ENCODE data around the gene UBE2M.

UBE2M gene

GRCh38 chr19:58545286-58546018 is 13.0 kb downstream of the UBE2M start:
- Histone ChIP-seq H2BK120ac (ENCODE audit: insufficient read depth, low read length, poor library complexity) (no peak overlapping the region), H3K27me3 (ENCODE audit: insufficient read depth, low read length) (peaks cover 2% of the 10 kb centered on the region), H4K12ac (ENCODE audit: low read depth, low read length) (no peak overlapping the region), H2AFZ (ENCODE audit: insufficient read depth, low read length, poor library complexity) (no peak overlapping the region), H2BK12ac (ENCODE audit: low read length) (no peak overlapping the region), H2AK5ac (ENCODE audit: low read length) (no peak overlapping the region), H3K14ac (ENCODE audit: low read length) (no peak overlapping the region), H3K79me1 (ENCODE audit: low read length) (peaks cover 15% of the 10 kb centered on the region), H3K9me3 (ENCODE audit: insufficient read depth, low read depth, low read length) (peaks cover 2% of the 10 kb centered on the region), H3K18ac (ENCODE audit: low read length) (no peak overlapping the region), H3K9ac (ENCODE audit: low read length) (peak overlapping the region; percentile 96), H4K91ac (ENCODE audit: low read depth, low read length) (no peak overlapping the region), H3K4me3 (ENCODE audit: low read depth, low read length) (peak overlapping the region; percentile 97), H3K27ac (ENCODE audit: low read depth, low read length) (no peak overlapping the region), H2BK5ac (ENCODE audit: low read depth, low read length, poor library complexity) (no peak overlapping the region), H3K4me2 (ENCODE audit: low read length) (peak overlapping the region; percentile 67), H3K79me2 (ENCODE audit: control insufficient read depth, insufficient read depth, low read length, poor library complexity) (peaks cover 26% of the 10 kb centered on the region), H3K23ac (ENCODE audit: low read length) (no peak overlapping the region), H3K4me1 (ENCODE audit: control insufficient read depth in 1 of 2, insufficient read depth in 2 of 2, low read length in 2 of 2) (peaks cover 7 to 14% of the 10 kb centered on the region in 2 experiments), H4K8ac (ENCODE audit: low read depth, low read length) (no peak overlapping the region), H3K4ac (ENCODE audit: low read depth, low read length) (peak overlapping the region; percentile 99), H3K36me3 (ENCODE audit: control insufficient read depth in 1 of 2, insufficient read depth in 2 of 2, low read length in 2 of 2) (peaks cover 44 to 48% of the 10 kb centered on the region in 2 experiments)
- WGBS (ENCODE audit: extremely low coverage, insufficient coverage, insufficient read length): no CpG with 5 or more reads among the region's 21 CpGs
- no peak for DNase-seq

DNA sequence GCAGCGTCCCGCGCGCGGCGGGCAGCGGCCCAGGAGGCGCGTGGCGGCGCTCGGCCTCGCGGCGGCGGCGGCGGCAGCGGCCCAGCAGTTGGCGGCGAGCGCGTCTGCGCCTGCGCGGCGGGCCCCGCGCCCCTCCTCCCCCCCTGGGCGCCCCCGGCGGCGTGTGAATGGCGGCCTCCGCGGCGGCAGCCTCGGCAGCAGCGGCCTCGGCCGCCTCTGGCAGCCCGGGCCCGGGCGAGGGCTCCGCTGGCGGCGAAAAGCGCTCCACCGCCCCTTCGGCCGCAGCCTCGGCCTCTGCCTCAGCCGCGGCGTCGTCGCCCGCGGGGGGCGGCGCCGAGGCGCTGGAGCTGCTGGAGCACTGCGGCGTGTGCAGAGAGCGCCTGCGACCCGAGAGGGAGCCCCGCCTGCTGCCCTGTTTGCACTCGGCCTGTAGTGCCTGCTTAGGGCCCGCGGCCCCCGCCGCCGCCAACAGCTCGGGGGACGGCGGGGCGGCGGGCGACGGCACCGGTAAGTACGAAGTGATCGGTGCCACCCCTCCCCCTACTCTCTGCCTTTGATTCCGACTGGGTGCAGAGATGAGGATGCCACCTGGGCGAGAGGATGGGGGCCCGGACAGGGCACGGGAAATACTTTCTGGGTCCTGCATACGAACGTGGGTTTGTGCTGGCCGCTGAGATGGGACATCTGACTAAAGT is 13.7 kb downstream of the UBE2M start:
- H2BK5ac ChIP-seq (ENCODE audit: low read depth, low read length, poor library complexity): peak overlapping the region; percentile 97
- peak overlapping the region; percentile 91 for H2BK120ac ChIP-seq (ENCODE audit: insufficient read depth, low read length, poor library complexity)
- peaks cover 26% of the 10 kb centered on the region for H3K79me2 ChIP-seq (ENCODE audit: control insufficient read depth, insufficient read depth, low read length, poor library complexity)
- peak overlapping the region; percentile 99 for H3K4ac ChIP-seq (ENCODE audit: low read depth, low read length)
- H3K14ac ChIP-seq (ENCODE audit: low read length): peak overlapping the region; percentile 99
- H3K4me2 ChIP-seq (ENCODE audit: low read length): peak overlapping the region; percentile 67
- peaks cover 7 to 14% of the 10 kb centered on the region in 2 experiments for H3K4me1 ChIP-seq (ENCODE audit: control insufficient read depth in 1 of 2, insufficient read depth in 2 of 2, low read length in 2 of 2)
- peak overlapping the region; percentile 86 for H4K12ac ChIP-seq (ENCODE audit: low read depth, low read length)
- peak overlapping the region; percentile 98 for H3K27ac ChIP-seq (ENCODE audit: low read depth, low read length)
- H3K4me3 ChIP-seq (ENCODE audit: low read depth, low read length): peak overlapping the region; percentile 97
- H2AK5ac ChIP-seq (ENCODE audit: low read length): peak overlapping the region; percentile 81
- peaks cover 37 to 40% of the 10 kb centered on the region in 2 experiments for H3K36me3 ChIP-seq (ENCODE audit: control insufficient read depth in 1 of 2, insufficient read depth in 2 of 2, low read length in 2 of 2)
- peak overlapping the region; percentile 100 for H3K18ac ChIP-seq (ENCODE audit: low read length)
- H4K91ac ChIP-seq (ENCODE audit: low read depth, low read length): peak overlapping the region; percentile 94
- no CpG with 5 or more reads among the region's 92 CpGs for WGBS (ENCODE audit: extremely low coverage, insufficient coverage, insufficient read length)
- H4K8ac ChIP-seq (ENCODE audit: low read depth, low read length): peak overlapping the region; percentile 94
- H3K9me3 ChIP-seq (ENCODE audit: insufficient read depth, low read depth, low read length): peaks cover 2% of the 10 kb centered on the region
- H2AFZ ChIP-seq (ENCODE audit: insufficient read depth, low read length, poor library complexity): peak overlapping the region; percentile 82
- DNase-seq: peak in 1 of 2 donors; percentile 66
- H3K27me3 ChIP-seq (ENCODE audit: insufficient read depth, low read length): peaks cover 4% of the 10 kb centered on the region
- H3K79me1 ChIP-seq (ENCODE audit: low read length): peaks cover 15% of the 10 kb centered on the region
- no peak overlapping the region for H3K23ac ChIP-seq (ENCODE audit: low read length)
- no peak overlapping the region for H2BK12ac ChIP-seq (ENCODE audit: low read length)
- peak overlapping the region; percentile 99 for H3K9ac ChIP-seq (ENCODE audit: low read length)

GRCh38 chr19:58543826-58544590 is 14.4 kb downstream of the UBE2M start, which contains the start of gene TRIM28:
Gene TRIM28, plus strand, starts transcription at chr19:58544064. Its CDS starts 694 bp downstream, at chr19:58544758.
- Histone ChIP-seq H3K79me2 (ENCODE audit: control insufficient read depth, insufficient read depth, low read length, poor library complexity) (peaks cover 26% of the 10 kb centered on the region), H3K9ac (ENCODE audit: low read length) (peak within 1 kb of the TSS; percentile 99), H3K4me3 (ENCODE audit: low read depth, low read length) (peak within 1 kb of the TSS; percentile 97), H2AFZ (ENCODE audit: insufficient read depth, low read length, poor library complexity) (peak within 1 kb of the TSS; percentile 92), H3K27me3 (ENCODE audit: insufficient read depth, low read length) (peaks cover 4% of the 10 kb centered on the region), H2BK5ac (ENCODE audit: low read depth, low read length, poor library complexity) (peak within 1 kb of the TSS; percentile 97), H3K14ac (ENCODE audit: low read length) (peak within 1 kb of the TSS; percentile 99), H3K36me3 (ENCODE audit: control insufficient read depth in 1 of 2, insufficient read depth in 2 of 2, low read length in 2 of 2) (peaks cover 30 to 33% of the 10 kb centered on the region in 2 experiments), H3K4me1 (ENCODE audit: control insufficient read depth in 1 of 2, insufficient read depth in 2 of 2, low read length in 2 of 2) (peaks cover 7 to 14% of the 10 kb centered on the region in 2 experiments), H2BK120ac (ENCODE audit: insufficient read depth, low read length, poor library complexity) (peak within 1 kb of the TSS; percentile 92), H2AK5ac (ENCODE audit: low read length) (peak within 1 kb of the TSS; percentile 81), H4K12ac (ENCODE audit: low read depth, low read length) (peak within 1 kb of the TSS; percentile 86), H3K18ac (ENCODE audit: low read length) (peak within 1 kb of the TSS; percentile 100), H2BK12ac (ENCODE audit: low read length) (peak within 1 kb of the TSS; percentile 1), H3K4me2 (ENCODE audit: low read length) (peak within 1 kb of the TSS; percentile 67), H3K23ac (ENCODE audit: low read length) (no peak within 1 kb of the TSS), H3K27ac (ENCODE audit: low read depth, low read length) (peak within 1 kb of the TSS; percentile 98), H3K4ac (ENCODE audit: low read depth, low read length) (peak within 1 kb of the TSS; percentile 99), H3K9me3 (ENCODE audit: insufficient read depth, low read depth, low read length) (peaks cover 4% of the 10 kb centered on the region), H3K79me1 (ENCODE audit: low read length) (peaks cover 15% of the 10 kb centered on the region), H4K8ac (ENCODE audit: low read depth, low read length) (peak within 1 kb of the TSS; percentile 94), H4K91ac (ENCODE audit: low read depth, low read length) (peak within 1 kb of the TSS; percentile 94)
- no CpG with 5 or more reads among the region's 73 CpGs for WGBS (ENCODE audit: extremely low coverage, insufficient coverage, insufficient read length)
- DNase-seq: peak; percentile 97 to 98

Measured in trophoblast cell (in vitro differentiated cells and primary cell).